Osteoblast (primary cell): ENCODE results near the gene PKN3. TPM values are rescaled to one million over a fixed set of nuclear protein-coding genes. Genes with fewer than 3 reads are reported as not detected.

ENCODE experiments used
- DNase-seq: peaks from one replicate; pipeline ENCODE4 v3.0.0; 2011; ENCODE audit warnings: low spot score, mixed read lengths; ENCODE audit not compliant: insufficient read length; ENCODE audit errors: missing footprints
- H2AFZ ChIP-seq: 2 replicates; pipeline ENCODE4 v1.6.0; 2011; ENCODE audit warnings: mild to moderate bottlenecking, low read length
- H3K27ac ChIP-seq: 2 replicates; pipeline ENCODE4 v1.5.1; 2011; ENCODE audit warnings: mild to moderate bottlenecking, low read depth, low read length, moderate library complexity
- H3K27me3 ChIP-seq: 2 replicates; pipeline ENCODE4 v1.6.0; 2012; ENCODE audit warnings: mild to moderate bottlenecking, control low read depth, inconsistent platforms, low read length, moderate library complexity; ENCODE audit not compliant: insufficient read depth
- H3K36me3 ChIP-seq: 2 replicates; pipeline ENCODE4 v1.5.1; 2011; ENCODE audit warnings: mild to moderate bottlenecking, low read length, control low read depth, moderate library complexity; ENCODE audit not compliant: insufficient read depth
- H3K4me1 ChIP-seq: 2 replicates; pipeline ENCODE4 v1.5.1; 2011; ENCODE audit warnings: mild to moderate bottlenecking, low read length, control low read depth, moderate library complexity; ENCODE audit not compliant: insufficient read depth
- H3K4me2 ChIP-seq: 2 replicates; pipeline ENCODE4 v1.6.0; 2011; ENCODE audit warnings: mild to moderate bottlenecking, low read length; ENCODE audit not compliant: insufficient read depth
- H3K4me3 ChIP-seq: fragments of 200-600 bp; sonication (generic); 3 replicates; pipeline ENCODE4 v1.5.1; 2012; ENCODE audit warnings: mild to moderate bottlenecking, low read length, inconsistent platforms; ENCODE audit not compliant: insufficient read depth
- H3K79me2 ChIP-seq: 2 replicates; pipeline ENCODE4 v1.6.0; 2012; ENCODE audit warnings: mild to moderate bottlenecking, low read length, control low read depth, inconsistent platforms; ENCODE audit not compliant: insufficient read depth
- H3K9me3 ChIP-seq: 2 replicates; pipeline ENCODE4 v1.5.1; 2011; ENCODE audit warnings: low read depth, low read length, control low read depth
- H4K20me1 ChIP-seq: 2 replicates; pipeline ENCODE4 v1.6.0; 2012; ENCODE audit warnings: mild to moderate bottlenecking, low read length, control low read depth; ENCODE audit not compliant: insufficient read depth
- total RNA-seq: library from RNA; depleted of rRNA; stranded (reverse); fragments of >200 nt; gene quantifications from 2 replicates; pipeline ENCODE4 v1.2.3, GENCODE V29; 2012
- TF ChIP-seq, protein P1 (sequence below): IDR thresholded peaks from 2 replicates; pipeline ENCODE4 v1.5.1; 2011; ENCODE audit warnings: mild to moderate bottlenecking, low read depth, low read length, moderate library complexity; ENCODE audit errors: extremely low read depth

PKN3 gene
- total RNA-seq, 1 donor = 4.3 TPM

DNA sequence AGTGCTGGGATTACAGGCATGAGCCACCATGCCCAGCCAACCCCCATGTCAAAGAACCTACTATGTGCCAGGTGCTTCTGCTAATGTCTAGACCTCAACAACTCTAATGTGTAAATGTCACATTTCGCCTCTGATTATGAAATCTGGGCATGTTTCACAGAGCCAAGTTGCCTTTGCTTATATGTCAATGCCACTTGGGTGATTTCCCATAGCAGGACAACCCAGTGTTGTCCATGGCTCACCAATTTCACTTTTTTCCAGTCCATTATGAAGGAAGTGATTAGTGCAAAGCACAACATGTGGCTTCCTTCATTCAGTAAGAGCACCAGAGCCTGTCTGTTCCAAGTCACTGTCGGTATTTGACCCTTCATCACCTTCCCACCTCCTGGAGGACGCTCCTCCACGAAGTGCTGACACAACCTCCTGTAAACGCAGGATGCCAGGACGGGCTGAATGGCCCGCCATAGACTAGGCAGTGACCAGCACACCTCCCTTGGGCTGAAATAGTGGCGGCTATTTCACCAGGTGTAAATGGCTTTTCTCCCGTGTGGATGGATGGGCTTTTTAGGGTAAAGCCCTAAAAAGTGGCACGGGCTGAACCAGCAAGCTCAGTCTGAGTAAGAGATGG, 962 bp upstream of the PKN3 start:
- H3K27ac ChIP-seq = no peak overlapping the region
- H3K36me3 ChIP-seq = peaks cover 10% of the 10 kb centered on the region
- H4K20me1 ChIP-seq = no peaks in the 10 kb centered on the region
- TF ChIP-seq, protein P1, sequence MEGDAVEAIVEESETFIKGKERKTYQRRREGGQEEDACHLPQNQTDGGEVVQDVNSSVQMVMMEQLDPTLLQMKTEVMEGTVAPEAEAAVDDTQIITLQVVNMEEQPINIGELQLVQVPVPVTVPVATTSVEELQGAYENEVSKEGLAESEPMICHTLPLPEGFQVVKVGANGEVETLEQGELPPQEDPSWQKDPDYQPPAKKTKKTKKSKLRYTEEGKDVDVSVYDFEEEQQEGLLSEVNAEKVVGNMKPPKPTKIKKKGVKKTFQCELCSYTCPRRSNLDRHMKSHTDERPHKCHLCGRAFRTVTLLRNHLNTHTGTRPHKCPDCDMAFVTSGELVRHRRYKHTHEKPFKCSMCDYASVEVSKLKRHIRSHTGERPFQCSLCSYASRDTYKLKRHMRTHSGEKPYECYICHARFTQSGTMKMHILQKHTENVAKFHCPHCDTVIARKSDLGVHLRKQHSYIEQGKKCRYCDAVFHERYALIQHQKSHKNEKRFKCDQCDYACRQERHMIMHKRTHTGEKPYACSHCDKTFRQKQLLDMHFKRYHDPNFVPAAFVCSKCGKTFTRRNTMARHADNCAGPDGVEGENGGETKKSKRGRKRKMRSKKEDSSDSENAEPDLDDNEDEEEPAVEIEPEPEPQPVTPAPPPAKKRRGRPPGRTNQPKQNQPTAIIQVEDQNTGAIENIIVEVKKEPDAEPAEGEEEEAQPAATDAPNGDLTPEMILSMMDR = no peak
- H2AFZ ChIP-seq = no peak overlapping the region
- peaks cover 4% of the 10 kb centered on the region for H3K4me1 ChIP-seq
- H3K4me2 ChIP-seq = no peak overlapping the region
- H3K27me3 ChIP-seq = no peaks in the 10 kb centered on the region
- DNase-seq = peak; percentile 41
- H3K9me3 ChIP-seq = no peaks in the 10 kb centered on the region
- no peak overlapping the region for H3K4me3 ChIP-seq
- no peaks in the 10 kb centered on the region for H3K79me2 ChIP-seq

- H4K20me1 ChIP-seq = no peaks in the 10 kb centered on the region
Observed at GRCh38 chr9:128702949-128703615, 779 bp downstream of the PKN3 start.

GRCh38 chr9:128703616-128704355, 1.5 kb downstream of the PKN3 start:
- Histone ChIP-seq H3K4me3 (peak overlapping the region; percentile 80), H3K27ac (no peak overlapping the region), H4K20me1 (no peaks in the 10 kb centered on the region), H3K9me3 (no peaks in the 10 kb centered on the region), H3K4me2 (peak overlapping the region; percentile 84), H3K27me3 (no peaks in the 10 kb centered on the region), H3K4me1 (no peaks in the 10 kb centered on the region), H2AFZ (peak overlapping the region; percentile 88), H3K79me2 (no peaks in the 10 kb centered on the region), H3K36me3 (no peaks in the 10 kb centered on the region)
- TF ChIP-seq, protein P1 = no peak
- DNase-seq = peak; percentile 62

More at GRCh38 chr9:128702949-128703615, 779 bp downstream of the PKN3 start:
- Histone ChIP-seq H3K79me2 (no peaks in the 10 kb centered on the region), H3K4me1 (no peaks in the 10 kb centered on the region), H3K4me3 (peak overlapping the region; percentile 80), H3K9me3 (no peaks in the 10 kb centered on the region), H3K27me3 (no peaks in the 10 kb centered on the region), H3K27ac (no peak overlapping the region), H2AFZ (peak overlapping the region; percentile 88), H3K36me3 (no peaks in the 10 kb centered on the region), H3K4me2 (peak overlapping the region; percentile 84)
- DNase-seq = peak; percentile 91
- TF ChIP-seq, protein P1 = no peak

DNA sequence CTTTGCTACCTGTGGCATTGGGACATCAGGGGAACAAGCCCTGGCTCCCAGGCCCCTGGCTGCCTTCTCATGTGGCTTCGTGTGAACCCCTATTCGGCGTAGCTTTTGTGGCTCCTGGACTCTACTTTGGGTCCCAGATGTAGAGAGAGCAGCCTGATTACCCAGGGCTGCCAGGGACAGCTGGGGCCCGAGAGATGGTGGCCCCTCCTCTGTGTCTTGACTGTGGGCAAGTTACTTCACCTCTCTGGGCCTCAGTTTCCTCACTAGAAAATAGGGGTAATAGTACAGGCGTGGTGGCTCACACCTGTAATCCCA, 2.0 kb downstream of the PKN3 start:
- H3K4me3 ChIP-seq = no peak overlapping the region
- no peak overlapping the region for H2AFZ ChIP-seq
- H3K4me2 ChIP-seq = no peak overlapping the region
- H3K27ac ChIP-seq = no peak overlapping the region
- no peaks in the 10 kb centered on the region for H3K4me1 ChIP-seq
- TF ChIP-seq, protein P1 = no peak
- no peaks in the 10 kb centered on the region for H3K79me2 ChIP-seq
- H3K9me3 ChIP-seq = no peaks in the 10 kb centered on the region
- no peak for DNase-seq
- H3K36me3 ChIP-seq = no peaks in the 10 kb centered on the region
- no peaks in the 10 kb centered on the region for H3K27me3 ChIP-seq
- H4K20me1 ChIP-seq = no peaks in the 10 kb centered on the region
